ENCODE results near the gene SEC63. TPM values are rescaled to one million over a fixed set of nuclear protein-coding genes. Genes with fewer than 3 reads are reported as not detected.

SEC63 gene
- total and polyA plus RNA-seq, 8 donors: 10.3 to 162 (median 29.7) TPM

- Histone ChIP-seq H3K36me3 (no peaks in the 10 kb centered on the region), H3K27me3 (peaks cover 0 to 11% (median 0%) of the 10 kb centered on the region in 3 donors), H3K27ac (peak overlapping the region in 3 of 5 donors; percentile 17 to 49 (median 40)), H3K4me3 (peak overlapping the region in 1 of 4 donors; percentile 1), H3K4me1 (peaks cover 17 to 42% (median 21%) of the 10 kb centered on the region in 4 donors), H3K9me3 (no peaks in the 10 kb centered on the region)
- no peak for TF ChIP-seq POLR2A (IDR thresholded peaks at IDR 0.05)
- TF ChIP-seq EP300 (IDR thresholded peaks at IDR 0.05): no peak
- TF ChIP-seq, protein P1, sequence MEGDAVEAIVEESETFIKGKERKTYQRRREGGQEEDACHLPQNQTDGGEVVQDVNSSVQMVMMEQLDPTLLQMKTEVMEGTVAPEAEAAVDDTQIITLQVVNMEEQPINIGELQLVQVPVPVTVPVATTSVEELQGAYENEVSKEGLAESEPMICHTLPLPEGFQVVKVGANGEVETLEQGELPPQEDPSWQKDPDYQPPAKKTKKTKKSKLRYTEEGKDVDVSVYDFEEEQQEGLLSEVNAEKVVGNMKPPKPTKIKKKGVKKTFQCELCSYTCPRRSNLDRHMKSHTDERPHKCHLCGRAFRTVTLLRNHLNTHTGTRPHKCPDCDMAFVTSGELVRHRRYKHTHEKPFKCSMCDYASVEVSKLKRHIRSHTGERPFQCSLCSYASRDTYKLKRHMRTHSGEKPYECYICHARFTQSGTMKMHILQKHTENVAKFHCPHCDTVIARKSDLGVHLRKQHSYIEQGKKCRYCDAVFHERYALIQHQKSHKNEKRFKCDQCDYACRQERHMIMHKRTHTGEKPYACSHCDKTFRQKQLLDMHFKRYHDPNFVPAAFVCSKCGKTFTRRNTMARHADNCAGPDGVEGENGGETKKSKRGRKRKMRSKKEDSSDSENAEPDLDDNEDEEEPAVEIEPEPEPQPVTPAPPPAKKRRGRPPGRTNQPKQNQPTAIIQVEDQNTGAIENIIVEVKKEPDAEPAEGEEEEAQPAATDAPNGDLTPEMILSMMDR (IDR thresholded peaks at IDR 0.05): no peak
- no peak for TF ChIP-seq POLR2AphosphoS5 (IDR thresholded peaks at IDR 0.05)
- WGBS, 5 donors: 62 to 76% (median 69%) methylated on average over 8 of the region's 8 CpGs
- peak in 1 of 2 donors; percentile 37 for DNase-seq
- intact Hi-C loops (cut with DNase I; ENCODE audit: low total_unique reads): no loop called here
Measured at GRCh38 chr6:107823047-107823557, 134.9 kb downstream of the SEC63 start.

DNA sequence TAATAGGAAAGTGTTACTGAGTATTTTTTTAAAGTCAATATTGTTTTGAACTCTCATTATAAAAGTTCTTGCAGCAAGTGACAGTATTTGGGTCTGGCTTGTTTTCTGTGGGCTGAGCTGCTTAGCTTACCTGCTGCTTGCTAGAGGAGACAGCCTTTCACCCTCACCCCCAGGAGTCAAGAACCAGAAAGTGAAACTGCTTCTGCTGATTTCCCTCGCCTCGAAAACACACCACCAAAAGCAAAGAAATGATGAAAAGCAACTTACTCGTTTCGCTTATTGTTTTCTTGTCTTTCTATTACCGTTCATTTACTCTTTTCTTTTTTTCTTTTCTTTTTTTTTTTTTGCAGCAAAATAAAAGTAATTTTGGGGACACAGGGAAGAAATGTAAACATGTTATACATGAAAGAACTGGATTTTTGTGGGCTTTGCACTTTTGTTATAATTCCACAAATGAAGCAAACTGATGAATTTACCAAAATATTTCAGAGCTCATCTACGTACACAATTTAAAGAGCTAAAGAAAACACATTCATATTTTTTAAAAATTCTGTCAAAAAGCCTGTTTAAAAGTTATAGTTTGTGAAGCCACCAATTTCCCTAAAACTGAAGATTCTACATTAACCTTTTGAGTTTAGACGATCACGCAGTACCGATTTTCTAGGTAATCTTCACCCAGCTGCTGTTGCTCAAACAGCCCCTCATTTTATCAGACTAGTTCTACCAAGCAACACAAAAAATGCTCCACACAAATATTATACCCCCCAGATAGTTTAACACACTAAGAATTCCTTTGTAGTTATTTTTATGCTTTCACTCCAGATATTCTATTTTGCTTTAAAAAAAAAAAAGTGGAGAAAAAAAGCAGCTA lies 135.6 kb downstream of the SEC63 start:
- WGBS, 5 donors: 26 to 39% (median 32%) methylated on average over 9 of the region's 9 CpGs
- TF ChIP-seq EP300 (IDR thresholded peaks at IDR 0.05): no peak
- TF ChIP-seq, protein P1 (IDR thresholded peaks at IDR 0.05): no peak
- no peak for TF ChIP-seq POLR2AphosphoS5 (IDR thresholded peaks at IDR 0.05)
- no peak for TF ChIP-seq POLR2A (IDR thresholded peaks at IDR 0.05)
- H3K4me1 ChIP-seq: peaks cover 17 to 42% (median 21%) of the 10 kb centered on the region in 4 donors
- H3K9me3 ChIP-seq: no peaks in the 10 kb centered on the region
- no peaks in the 10 kb centered on the region for H3K36me3 ChIP-seq
- DNase-seq: peak in 1 of 2 donors; percentile 76
- peaks cover 0 to 11% (median 0%) of the 10 kb centered on the region in 3 donors for H3K27me3 ChIP-seq
- intact Hi-C loops (cut with DNase I; ENCODE audit: low total_unique reads): no loop called here
- peak overlapping the region; percentile 1 to 25 (median 13) for H3K4me3 ChIP-seq
- H3K27ac ChIP-seq: peak overlapping the region in 3 of 5 donors; percentile 16 to 62 (median 17)

DNA sequence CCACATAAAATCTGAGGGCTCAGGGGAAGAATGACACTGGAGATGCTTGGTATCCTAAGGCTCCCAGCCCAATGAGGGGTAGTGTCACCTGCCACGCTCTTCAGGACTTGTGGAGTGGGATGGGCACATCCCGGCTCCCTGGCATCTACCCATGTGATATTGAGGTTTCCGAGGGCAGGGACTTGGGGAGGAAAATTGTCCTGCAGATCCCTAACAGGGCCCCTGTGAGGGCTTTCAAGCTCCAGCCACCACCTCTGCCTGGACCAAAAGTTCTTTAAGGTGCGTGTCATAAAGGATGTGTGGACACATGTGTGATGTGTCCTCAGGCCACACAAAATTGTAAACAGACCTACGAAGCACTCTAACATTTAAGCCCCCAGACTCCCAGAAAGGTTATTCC lies 136.4 kb downstream of the SEC63 start:
- Histone ChIP-seq H3K4me3 (no peak overlapping the region), H3K36me3 (no peaks in the 10 kb centered on the region), H3K4me1 (peaks cover 18 to 48% (median 23%) of the 10 kb centered on the region in 4 donors), H3K9me3 (no peaks in the 10 kb centered on the region), H3K27ac (peak overlapping the region in 1 of 5 donors; percentile 62), H3K27me3 (peaks cover 0 to 11% (median 0%) of the 10 kb centered on the region in 3 donors)
- TF ChIP-seq POLR2A (IDR thresholded peaks at IDR 0.05) (no peak), EP300 (IDR thresholded peaks at IDR 0.05) (no peak), POLR2AphosphoS5 (IDR thresholded peaks at IDR 0.05) (no peak)
- TF ChIP-seq, protein P1 (IDR thresholded peaks at IDR 0.05): no peak
- intact Hi-C loops (cut with DNase I; ENCODE audit: low total_unique reads): no loop called here
- WGBS, 5 donors: 44 to 63% (median 48%) methylated on average over 5 of the region's 5 CpGs
- no peak for DNase-seq

DNA sequence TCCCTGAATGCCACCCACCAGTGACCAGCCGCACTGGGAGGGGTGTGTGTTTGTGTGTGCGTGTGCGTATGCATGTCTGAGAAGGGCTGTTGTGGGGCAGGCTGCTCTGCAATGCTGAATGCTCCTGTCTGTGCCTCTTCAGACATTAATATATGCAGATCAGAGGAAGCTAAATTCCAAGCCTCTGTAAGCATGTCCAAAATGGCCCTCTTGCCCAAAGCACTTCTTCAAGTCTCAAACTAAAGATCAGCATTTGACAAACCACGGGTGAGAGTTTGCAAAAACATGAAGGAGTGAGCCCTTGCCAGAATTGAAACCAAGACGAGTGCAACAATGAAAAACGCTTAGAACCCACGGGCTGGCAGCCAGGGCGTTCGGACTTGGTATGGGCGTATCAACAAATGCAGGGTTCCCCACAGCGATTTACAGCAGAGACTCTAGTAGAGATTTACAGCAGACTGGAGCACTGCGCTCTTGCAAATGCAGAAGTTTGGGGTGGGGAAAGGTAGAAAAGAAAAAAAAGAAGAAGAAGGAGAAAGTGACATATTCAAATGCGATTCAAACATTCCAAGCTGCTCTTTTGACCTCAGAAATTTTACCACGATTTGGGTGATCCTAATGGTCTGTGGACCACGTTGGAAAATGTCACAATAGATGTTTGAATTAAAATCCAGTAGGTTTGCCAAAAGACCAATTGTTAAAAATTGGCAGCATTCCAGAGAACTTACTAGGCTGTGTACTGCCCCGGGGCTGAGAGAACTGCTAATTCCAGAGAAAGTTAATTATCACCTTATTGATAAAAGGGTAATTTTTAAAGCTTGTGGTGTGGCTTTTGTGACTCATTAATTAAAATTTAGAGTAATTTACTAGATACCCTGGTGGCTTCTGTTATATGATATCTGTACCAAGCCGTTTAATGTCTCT lies 137.4 kb downstream of the SEC63 start:
- DNase-seq: peak; percentile 53 to 55
- WGBS, 5 donors: 9 to 22% (median 15%) methylated on average over 17 of the region's 17 CpGs
- peak overlapping the region in 4 of 5 donors; percentile 16 to 62 (median 40) for H3K27ac ChIP-seq
- TF ChIP-seq, protein P1 (IDR thresholded peaks at IDR 0.05): no peak
- H3K27me3 ChIP-seq: peaks cover 0 to 11% (median 0%) of the 10 kb centered on the region in 3 donors
- peaks cover 21 to 57% (median 27%) of the 10 kb centered on the region in 4 donors for H3K4me1 ChIP-seq
- H3K36me3 ChIP-seq: no peaks in the 10 kb centered on the region
- peak overlapping the region; percentile 9 to 33 (median 30) for H3K4me3 ChIP-seq
- intact Hi-C loops (cut with DNase I; ENCODE audit: low total_unique reads): no loop called here
- no peaks in the 10 kb centered on the region for H3K9me3 ChIP-seq

All from stomach (tissue), 9 donors.